GM12878 (cell line): Measurements from ENCODE around the gene DOK7. TPM values are rescaled to one million over a fixed set of nuclear protein-coding genes. Genes with fewer than 3 reads are reported as not detected.
A peak's percentile ranks its signal among the peaks of the same experiment; 100 is the strongest.

Experiments
- BCL11A ChIP-seq: IDR thresholded peaks from 2 replicates; pipeline ENCODE4 v1.6.1; 2011; ENCODE audit warnings: low read depth, low read length
- BMI1 ChIP-seq: fragments of 450-650 bp; IDR thresholded peaks from 2 replicates; pipeline ENCODE4 v1.6.1; 2016; ENCODE audit warnings: mild to moderate bottlenecking, moderate library complexity, borderline replicate concordance
- CBX3 ChIP-seq: fragments of 200-600 bp; sonication (generic); IDR thresholded peaks from 2 replicates; pipeline ENCODE4 v1.6.1; 2016; ENCODE audit warnings: low read depth, borderline replicate concordance
- ELK1 ChIP-seq: IDR thresholded peaks from 2 replicates; pipeline ENCODE4 v1.6.1; 2012; ENCODE audit warnings: low read depth, low read length, improper control_type of control experiment
- EP300 ChIP-seq, 2 experiments: fragments of 150-350 bp in 1 of 2; IDR thresholded peaks; 2 replicates each; pipeline ENCODE4 v1.6.1; 2011 to 2012; ENCODE audit warnings: low read depth in 2 of 2, low read length in 2 of 2, borderline replicate concordance in 1 of 2, improper control_type of control experiment in 1 of 2, inconsistent platforms in 1 of 2; ENCODE audit not compliant: control insufficient read depth in 1 of 2
- EZH2 ChIP-seq: IDR thresholded peaks from 2 replicates; pipeline ENCODE4 v1.6.1; 2012; ENCODE audit warnings: low read depth, mild to moderate bottlenecking, control low read depth, inconsistent platforms, low read length, borderline replicate concordance; ENCODE audit not compliant: control insufficient read depth
- FOS ChIP-seq: IDR thresholded peaks from 3 replicates; pipeline ENCODE4 v1.6.1; 2011; ENCODE audit warnings: borderline replicate concordance; ENCODE audit not compliant: insufficient read length; ENCODE audit errors: extremely low read depth
- IKZF1 ChIP-seq: fragments of 450-650 bp; conservative IDR thresholded peaks from 2 replicates; pipeline ENCODE4 v1.6.1; 2017; ENCODE audit warnings: antibody characterized with exemption, mild to moderate bottlenecking
- LARP7 ChIP-seq: fragments of 450-650 bp; IDR thresholded peaks from 2 replicates; pipeline ENCODE4 v1.6.1; 2017; ENCODE audit warnings: mild to moderate bottlenecking
- NR2C1 ChIP-seq: fragments of 450-650 bp; IDR thresholded peaks from 2 replicates; pipeline ENCODE4 v1.6.1; 2017; ENCODE audit warnings: antibody characterized with exemption, mild to moderate bottlenecking, moderate library complexity
- NR2F1 ChIP-seq: fragments of 450-650 bp; conservative IDR thresholded peaks from 2 replicates; pipeline ENCODE4 v1.6.1; 2017; ENCODE audit warnings: mild to moderate bottlenecking
- PAX8 ChIP-seq: fragments of 450-650 bp; IDR thresholded peaks from 2 replicates; pipeline ENCODE4 v1.6.1; 2017; ENCODE audit warnings: mild to moderate bottlenecking, moderate library complexity
- PKNOX1 ChIP-seq: fragments of 450-650 bp; IDR thresholded peaks from 2 replicates; pipeline ENCODE4 v1.6.1; 2016; ENCODE audit warnings: mild to moderate bottlenecking
- PML ChIP-seq: IDR thresholded peaks from 2 replicates; pipeline ENCODE4 v1.6.1; 2012; ENCODE audit warnings: low read length, inconsistent platforms
- SREBF1 ChIP-seq: IDR thresholded peaks from 2 replicates; pipeline ENCODE4 v1.6.1; 2012; ENCODE audit warnings: mild to moderate bottlenecking, low read length
- SRF ChIP-seq, 2 experiments: IDR thresholded peaks; 2 replicates each; pipeline ENCODE4 v1.6.1; 2011; ENCODE audit warnings: low read depth in 2 of 2, low read length in 2 of 2, mild to moderate bottlenecking in 1 of 2, moderate library complexity in 1 of 2
- SUZ12 ChIP-seq: fragments of 200-600 bp; sonication (generic); IDR thresholded peaks from one replicate; pipeline ENCODE4 v1.6.1; 2018; ENCODE audit warnings: antibody characterized with exemption, mild to moderate bottlenecking; ENCODE audit not compliant: unreplicated experiment
- TAF1 ChIP-seq: IDR thresholded peaks from 2 replicates; pipeline ENCODE4 v1.6.1; 2011; ENCODE audit warnings: mild to moderate bottlenecking, low read depth, low read length, borderline replicate concordance
- TBL1XR1 ChIP-seq: IDR thresholded peaks from 2 replicates; pipeline ENCODE4 v1.6.1; 2012; ENCODE audit warnings: low read depth, low read length, improper control_type of control experiment
- ZBTB11 ChIP-seq: fragments of 450-650 bp; formaldehyde crosslinking; IDR thresholded peaks from 2 replicates; pipeline ENCODE4 v1.5.0; 2022; ENCODE audit warnings: mild to moderate bottlenecking, missing genetic modification characterization
- ZNF384 ChIP-seq: IDR thresholded peaks from 2 replicates; pipeline ENCODE4 v1.6.1; 2012; ENCODE audit warnings: low read depth, mild to moderate bottlenecking, low read length, improper control_type of control experiment, borderline replicate concordance
- polyA plus RNA-seq, 11 experiments: library from polyadenylated mRNA; depleted of rRNA in 4 of 11; unstranded in 6 of 11; stranded (reverse) in 5 of 11; fragments of >200 nt; fragmentation: Nextera tagmentation in 4 of 11; fragmentation: Illumina TruSeq in 1 of 11; extraction: Ambion mirVana in 4 of 11; extraction: Trizol in 1 of 11; gene quantifications; 1 replicate in 1 of 11; 2 replicates in 10 of 11; pipeline versions ENCODE4 v1.2.1 to v1.2.3, GENCODE V29; 2011 to 2016; ENCODE audit warnings: inconsistent platforms in 2 of 11, missing spikeins in 2 of 11, low read depth in 1 of 11
- total RNA-seq, 4 experiments: library from RNA; depleted of rRNA in 3 of 4; stranded (reverse); fragments of >200 nt in 3 of 4; fragmentation: Illumina TruSeq in 1 of 4; extraction: Trizol in 1 of 4; gene quantifications; 2 replicates each; pipeline versions ENCODE4 v1.2.1 to v1.2.3, GENCODE V29; 2013 to 2021

The DOK7 gene
- total and polyA plus RNA-seq, 10 of the 15 experiments (the other 5 are each of a cell fraction or from before 2014, with no cell fraction given) = 0.04 to 0.46 (median 0.18) TPM; not detected in 4

GRCh38 chr4:3485011-3485791 is 22.1 kb downstream of the DOK7 start (continued):
- TF ChIP-seq PKNOX1 (no peak), ELK1 (no peak), NR2C1 (no peak), BCL11A (no peak), ZNF384 (no peak), PML (no peak), EZH2 (no peak), FOS (no peak), EP300 (IDR thresholded peaks at IDR 0.05; ENCODE audit: borderline replicate concordance in 1 of 2, control insufficient read depth in 1 of 2, low read depth in 2 of 2, low read length in 2 of 2) (no peak), TBL1XR1 (no peak), SREBF1 (no peak), IKZF1 (no peak), ZBTB11 (CRISPR knock-in tag) (no peak), NR2F1 (0 out of 2 replicates have a peak, but pooled peaks have one; percentile 11), SUZ12 (peak; percentile 71), SRF (IDR thresholded peaks at IDR 0.05; ENCODE audit: low read depth in 2 of 2, low read length in 2 of 2) (no peak), PAX8 (no peak), CBX3 (no peak), TAF1 (no peak), BMI1 (no peak), LARP7 (no peak)
- TF ChIP-seq, all 136 proteins: peak for 6
